Eye (tissue), 1 donor: Measurements from ENCODE around the gene MISP.

Source experiments
- DNase-seq: peaks from one replicate; pipeline ENCODE4 v3.0.0-alpha.2; 2015

Gene MISP

DNA sequence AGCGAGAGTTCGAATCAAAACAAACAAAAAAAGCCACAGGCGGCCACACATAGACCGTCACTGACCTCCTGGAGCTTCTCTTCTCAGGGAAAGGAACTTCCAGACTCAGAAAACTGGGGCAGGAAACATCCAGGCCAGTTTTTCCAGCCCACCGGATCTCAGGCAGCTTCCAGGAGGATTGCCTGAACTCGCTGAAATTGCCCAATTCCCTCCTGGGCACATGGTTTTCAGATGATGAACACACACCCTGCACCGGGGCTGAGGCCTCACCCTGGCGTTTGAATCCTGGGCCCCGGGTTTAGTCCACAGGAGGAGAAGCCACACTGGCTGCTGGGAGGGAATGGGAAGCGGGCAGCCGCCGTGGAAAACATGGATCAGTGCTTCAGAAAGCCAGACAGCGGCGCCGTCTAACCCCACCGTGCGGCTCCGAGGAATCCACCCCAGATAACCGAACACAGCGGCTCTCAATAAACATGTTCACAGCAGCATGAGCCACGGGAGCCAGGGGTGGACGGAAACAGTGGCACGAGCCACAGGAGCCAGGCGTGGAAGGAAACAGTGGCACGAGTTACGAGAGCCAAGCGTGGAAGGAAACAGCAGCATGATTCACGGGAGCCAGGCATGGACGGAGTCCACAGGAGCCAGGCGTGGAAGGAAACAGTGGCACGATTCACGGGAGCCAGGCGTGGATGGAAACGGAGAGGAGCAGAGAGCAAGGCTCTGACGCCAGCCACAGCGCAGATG lies 28.2 kb downstream of the MISP start:
- DNase-seq: peak; percentile 83

DNA sequence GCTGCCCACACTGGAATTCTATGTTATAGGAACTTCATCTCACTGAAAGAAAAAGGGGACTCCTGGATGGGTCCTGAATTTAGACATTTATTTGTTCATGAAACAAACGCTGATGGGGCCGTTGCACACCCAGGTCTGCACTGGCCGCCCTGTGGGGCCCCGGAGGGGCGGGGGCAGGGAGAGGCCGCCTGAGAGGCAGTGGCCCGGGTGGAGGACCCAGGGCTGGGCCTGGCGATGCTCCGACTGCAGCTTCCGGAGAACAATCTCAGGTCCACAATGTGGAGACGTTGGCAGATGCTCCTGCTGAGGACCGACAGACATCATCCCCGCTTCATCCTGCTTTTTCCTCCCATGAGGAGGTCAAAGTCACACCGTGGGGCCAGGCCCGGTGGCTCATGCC lies 30.0 kb downstream of the MISP start:
- no peak for DNase-seq

DNA sequence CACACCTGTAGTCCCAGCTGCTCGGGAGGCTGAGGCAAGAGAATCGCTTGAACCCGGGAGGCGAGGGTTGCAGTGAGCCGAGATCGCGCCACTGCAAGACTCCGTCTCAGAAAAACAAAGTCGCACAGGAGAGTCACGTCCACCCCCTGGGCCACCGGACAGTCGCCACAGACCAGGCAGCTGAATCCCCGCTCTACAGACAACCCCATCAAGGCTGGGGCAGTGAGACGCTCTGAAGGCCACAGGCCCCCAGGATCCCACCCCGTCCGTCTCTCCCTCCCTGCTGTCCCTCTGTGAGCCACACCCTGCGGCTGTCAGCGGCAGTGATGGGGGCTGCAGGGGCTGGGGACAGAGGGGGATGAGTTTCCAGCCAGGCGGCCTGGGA lies 30.9 kb downstream of the MISP start:
- no peak for DNase-seq

DNA sequence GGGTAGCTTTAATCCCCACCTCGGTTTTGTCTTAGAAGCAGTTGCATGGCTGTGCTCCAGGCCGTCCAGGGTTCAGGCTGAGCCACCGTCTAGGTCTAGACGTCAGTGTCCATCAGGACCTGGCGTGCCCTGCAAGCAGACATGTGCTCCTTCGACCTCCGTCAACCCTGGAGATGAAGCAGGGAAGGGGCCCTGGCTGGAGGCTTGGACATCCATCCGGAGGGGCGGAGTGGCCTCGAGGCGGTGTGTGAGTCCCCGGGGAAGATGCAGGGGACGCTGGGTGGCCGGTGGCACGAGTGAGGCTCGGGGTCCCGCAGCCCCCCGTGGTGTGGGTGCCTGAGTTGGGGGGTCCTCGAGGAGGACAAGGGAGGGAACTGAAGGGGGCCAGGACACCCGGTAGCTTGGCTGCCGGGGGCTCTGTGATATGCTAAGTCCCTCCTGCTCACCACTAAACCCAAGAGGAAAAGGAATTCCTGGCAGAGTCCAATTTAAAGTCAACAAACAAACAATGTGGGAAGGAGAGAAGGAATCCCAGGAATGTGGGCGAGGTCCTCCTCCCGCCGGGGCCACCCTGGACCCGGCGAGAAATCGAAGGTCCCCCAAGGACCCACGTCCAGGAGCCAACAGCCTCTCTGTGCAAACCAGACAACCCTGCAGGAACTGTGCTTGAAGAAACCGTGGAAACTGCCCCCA lies 31.4 kb downstream of the MISP start:
- DNase-seq: peak; percentile 58

DNA sequence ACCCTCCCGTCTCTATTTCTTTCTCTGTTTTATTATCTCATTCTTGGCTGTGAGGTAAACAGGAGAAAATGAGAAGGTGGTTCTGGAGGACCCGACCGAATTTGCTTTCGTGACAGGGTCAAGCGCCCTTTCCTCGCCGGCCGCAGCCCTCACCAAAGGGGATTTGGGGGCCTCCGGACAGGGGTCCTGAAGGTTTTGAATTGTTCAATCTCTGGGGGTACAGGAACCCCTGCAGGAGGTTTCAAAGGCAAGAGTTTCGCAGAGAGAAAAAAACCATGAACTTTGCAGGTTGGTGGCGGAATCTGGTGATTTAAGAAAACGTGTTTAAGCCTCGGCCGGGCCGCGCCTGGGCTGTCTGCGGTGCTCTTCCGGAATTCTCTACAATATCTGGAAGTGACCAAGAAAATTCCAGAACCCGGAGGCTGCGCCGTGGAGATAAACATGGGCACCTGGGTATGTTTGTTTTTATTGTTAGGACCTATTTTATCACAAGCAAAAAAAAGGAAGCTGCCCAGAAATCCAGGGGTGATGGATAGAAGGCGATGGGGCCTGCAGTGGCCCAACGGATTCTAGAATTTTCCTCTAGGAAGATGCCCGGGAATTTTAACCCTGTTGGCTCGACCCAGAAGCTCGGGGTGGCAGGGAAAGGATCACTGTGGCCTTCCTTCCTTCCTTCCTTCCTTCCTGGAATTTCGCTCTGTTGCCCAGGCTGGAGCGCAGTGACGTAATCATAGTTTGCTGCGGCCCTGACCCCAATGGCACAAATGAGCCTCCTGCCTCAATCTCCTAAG lies 32.2 kb downstream of the MISP start:
- peak; percentile 18 for DNase-seq

DNA sequence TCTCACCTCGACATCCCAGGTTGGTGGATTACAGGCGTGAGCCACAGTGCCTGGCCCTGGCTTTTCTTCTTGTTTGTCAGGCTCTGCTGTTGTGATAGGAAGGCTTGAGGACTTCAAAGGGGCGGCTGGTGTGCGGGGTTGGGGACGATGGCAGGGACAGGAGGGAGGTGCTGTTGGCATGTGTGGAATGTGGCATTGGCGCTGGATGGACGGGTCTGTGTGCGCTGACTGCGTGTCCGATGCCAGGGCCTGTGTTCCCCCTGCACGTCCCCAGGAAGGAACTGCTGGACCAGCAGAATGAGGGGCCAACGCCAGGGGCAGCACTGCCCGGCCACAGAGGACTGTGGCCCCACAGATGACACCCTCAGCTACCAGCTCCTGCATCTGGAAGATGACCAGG lies 33.6 kb downstream of the MISP start:
- DNase-seq: no peak

DNA sequence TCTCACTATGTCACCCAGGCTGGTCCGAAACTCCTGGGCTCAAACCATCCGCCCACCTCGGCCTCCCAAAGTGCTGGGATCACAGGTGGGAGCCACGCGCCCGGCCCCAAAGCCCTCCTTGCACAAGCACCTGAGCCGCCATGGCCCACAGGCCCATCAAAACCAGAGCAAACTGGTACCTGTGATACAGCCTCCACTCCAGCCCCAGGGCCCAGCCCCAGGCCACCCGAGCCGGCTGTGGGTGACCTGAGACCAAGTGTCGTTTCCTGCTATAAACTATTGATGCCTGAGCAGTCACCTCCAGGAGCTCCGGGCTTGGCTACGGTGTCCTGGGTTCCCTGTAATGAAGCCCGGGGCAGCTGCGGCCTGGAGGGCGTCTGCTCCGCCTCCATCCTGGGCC lies 36.6 kb downstream of the MISP start:
- no peak for DNase-seq

DNA sequence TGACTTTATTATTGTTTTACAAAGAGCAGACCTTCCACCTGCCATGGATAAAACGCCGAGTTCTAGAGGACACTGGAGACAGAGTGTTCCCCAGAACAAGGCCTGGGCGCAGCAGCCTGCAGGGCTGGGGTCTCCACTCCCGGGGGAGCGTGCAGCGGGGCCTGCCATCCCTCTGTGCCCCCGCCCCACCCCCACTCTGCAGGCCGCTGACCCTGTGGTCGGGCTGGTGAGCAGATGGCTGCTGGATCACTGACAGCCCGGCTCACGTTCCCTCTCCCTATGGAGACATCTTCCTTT lies 37.7 kb downstream of the MISP start:
- no peak for DNase-seq

DNA sequence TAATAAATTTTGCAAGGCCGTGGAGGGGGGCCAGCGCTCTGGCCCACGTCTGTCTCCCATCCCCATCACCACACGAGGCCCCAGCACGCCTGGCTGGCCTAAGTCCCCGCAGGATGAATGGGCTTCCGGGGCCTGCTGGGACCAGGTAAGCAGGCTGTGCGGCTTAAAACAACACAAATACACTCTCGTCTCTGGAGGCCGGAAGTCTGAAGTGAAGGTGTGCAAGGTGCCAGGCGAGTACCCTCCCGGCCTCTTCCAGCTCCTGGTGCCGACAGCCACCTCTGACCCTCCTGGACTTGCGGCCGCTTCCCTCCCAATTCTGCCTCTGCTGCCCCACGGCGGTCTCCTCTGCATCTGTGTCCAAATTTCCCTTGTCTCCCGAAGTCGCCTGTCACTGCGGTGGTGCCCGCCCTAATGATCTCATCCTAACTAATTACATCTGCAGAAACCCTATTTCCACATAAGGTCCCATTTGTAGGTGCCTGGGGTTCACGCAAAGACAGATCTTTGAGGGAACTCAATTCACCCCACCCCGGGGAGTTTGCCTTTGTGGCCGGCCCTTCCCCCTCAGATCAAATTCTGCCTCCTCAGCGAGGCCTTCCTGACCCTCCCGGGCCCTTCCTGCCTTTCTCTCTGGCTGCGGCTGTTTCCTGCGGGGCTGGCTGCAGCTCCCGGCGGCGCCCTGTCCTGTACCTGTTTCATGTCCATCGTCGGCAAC lies 38.2 kb downstream of the MISP start:
- DNase-seq: peak; percentile 76

DNA sequence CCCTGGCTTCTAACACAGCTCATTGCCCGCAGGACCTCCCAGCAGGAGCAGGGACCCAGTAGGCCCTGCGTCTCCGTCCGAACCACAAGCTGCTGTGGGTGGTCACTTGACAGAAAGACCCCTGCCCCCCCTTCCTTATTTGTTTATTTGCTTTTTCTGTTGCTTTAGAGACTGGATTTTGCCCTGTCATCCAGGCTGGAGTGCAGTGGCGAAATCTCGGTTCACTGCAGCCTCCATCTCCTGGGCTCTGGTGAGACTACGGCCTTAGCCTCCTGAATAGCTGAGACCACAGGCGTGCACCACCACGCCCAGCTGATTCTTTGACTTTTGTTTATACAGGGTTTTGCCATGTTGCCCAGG lies 38.8 kb downstream of the MISP start:
- DNase-seq: no peak

DNA sequence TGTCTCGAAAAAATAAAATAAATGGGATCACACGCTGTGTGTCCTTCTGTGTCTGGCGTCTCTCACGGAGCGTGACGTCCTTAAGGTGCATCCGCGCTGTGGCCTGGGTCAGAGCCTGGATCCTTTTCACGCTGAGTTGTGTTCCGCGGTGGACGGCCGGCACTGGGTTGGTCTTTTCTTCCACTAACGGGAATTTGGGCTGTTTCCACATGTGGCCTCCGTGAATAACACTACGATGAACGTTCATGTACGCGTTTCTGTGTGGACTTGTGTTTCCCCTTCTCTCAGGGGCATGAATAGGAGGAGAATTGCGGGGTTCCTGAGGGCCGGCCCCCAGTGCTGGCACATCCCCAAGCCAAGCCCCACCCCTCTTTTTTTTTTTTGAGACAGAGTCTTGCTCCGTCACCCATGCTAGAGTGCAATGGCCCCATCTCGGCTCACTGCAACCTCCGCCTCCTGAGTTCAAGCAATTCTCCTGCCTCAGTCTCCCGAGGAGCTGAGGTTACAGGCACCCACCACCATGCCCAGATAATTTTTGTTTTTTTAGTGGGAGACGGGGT lies 40.2 kb downstream of the MISP start:
- no peak for DNase-seq

DNA sequence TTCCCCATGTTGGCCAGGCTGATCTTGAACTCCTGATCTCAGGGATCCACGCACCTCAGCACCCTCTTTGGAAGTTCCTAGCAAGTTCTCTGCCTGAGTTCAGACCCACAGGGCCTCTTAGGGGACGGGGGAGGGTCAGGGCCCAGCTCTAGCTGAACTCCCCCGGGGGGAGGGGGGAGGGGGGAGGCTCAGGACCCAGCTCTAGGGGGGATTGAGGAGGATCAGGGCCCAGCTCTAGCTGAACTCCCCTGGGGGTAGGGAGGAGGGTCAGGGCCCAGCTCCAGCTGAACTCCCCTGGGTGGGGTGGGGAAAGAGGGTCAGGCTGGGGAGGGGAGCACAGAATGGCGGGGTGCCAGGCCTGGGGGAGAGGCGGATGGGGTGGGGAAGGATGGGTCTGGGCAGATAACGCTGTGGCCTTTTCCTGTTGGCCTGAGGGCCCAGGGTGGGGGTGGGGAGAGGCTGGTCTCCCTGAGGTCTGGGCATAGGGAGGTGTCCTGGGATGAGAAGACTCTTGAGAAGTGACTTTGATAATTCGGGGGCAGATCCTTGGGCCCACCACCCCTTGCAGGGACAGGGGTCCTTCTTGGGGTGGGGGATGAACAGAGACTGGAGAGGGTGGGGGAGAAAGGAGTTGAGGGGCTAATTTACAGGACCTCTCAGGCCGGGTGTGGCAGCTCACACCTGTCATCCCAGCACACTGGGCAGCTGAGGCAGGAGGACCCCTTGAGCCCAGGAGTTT lies 40.8 kb downstream of the MISP start:
- DNase-seq: no peak

DNA sequence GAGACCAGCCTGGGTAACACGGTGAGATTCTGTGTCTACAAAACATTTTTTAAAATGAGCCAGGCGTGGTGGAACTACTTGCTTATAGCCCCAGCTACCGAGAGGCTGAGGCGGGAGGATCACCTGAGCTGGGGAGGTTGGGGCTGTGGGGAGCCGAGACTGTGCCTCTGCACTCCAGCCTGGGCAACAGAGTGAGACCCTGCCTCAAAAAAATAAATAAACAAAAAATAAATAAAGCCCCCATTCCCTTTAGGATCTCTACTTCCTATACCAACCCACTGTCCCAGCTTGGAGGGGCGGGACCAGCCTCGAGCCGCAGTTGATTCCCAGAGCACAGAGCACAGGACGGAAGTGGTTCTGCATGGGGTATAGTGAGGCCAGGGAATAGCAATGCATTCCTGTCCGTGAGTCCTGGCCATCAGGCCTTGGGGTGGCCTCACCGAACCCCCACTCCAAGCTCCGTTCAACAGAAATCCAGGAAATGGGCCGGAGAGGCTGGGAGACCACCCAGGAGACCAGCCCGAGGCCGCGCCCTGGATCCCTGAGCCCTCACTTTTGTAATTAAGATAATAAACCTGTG lies 41.5 kb downstream of the MISP start:
- no peak for DNase-seq

DNA sequence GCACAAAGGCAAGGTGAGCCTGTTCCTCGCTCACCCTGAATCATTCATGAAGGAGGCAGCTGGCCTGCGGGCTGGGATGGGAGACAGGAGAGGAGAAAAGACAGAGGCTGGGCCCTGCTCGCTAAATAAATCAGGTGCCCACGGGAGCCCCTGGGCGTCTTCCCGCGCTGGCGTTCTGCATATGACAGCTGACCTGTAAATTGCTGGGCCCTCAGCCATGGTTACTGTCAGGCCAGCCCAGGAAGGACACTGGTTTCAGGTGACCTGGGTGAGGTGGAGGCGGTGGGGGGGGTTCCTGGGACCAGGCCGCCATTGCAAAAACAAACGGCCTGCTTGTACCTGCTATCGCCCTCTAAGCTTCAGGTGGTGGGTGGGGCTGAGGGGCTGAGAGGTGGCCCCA lies 42.9 kb downstream of the MISP start:
- no peak for DNase-seq

DNA sequence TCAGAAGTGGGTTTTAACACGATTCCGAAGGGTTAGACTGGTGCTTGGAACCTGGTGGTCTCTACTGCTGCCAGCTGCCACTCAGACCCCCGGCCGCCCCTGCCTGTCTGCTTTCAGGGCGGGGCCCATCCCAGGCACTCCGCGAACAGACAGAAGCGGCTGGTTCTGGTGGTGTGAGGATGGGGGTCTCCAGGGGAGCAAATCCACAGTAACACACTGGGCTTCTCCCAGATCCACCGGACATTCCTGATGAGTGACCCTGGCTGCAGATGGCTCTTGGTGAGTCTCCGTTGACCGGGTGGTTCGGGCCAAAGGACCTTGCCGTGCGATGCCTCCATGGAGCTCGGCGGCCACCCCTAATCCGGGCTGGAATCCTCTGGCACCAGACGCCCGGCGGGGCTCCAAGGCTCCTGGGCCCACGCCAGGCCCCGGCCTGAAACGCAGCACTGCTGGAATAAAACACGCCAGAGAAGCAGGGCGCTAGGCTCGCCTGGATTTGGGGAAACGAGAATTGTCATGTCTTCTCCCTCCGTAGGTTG lies 44.2 kb downstream of the MISP start:
- no peak for DNase-seq

DNA sequence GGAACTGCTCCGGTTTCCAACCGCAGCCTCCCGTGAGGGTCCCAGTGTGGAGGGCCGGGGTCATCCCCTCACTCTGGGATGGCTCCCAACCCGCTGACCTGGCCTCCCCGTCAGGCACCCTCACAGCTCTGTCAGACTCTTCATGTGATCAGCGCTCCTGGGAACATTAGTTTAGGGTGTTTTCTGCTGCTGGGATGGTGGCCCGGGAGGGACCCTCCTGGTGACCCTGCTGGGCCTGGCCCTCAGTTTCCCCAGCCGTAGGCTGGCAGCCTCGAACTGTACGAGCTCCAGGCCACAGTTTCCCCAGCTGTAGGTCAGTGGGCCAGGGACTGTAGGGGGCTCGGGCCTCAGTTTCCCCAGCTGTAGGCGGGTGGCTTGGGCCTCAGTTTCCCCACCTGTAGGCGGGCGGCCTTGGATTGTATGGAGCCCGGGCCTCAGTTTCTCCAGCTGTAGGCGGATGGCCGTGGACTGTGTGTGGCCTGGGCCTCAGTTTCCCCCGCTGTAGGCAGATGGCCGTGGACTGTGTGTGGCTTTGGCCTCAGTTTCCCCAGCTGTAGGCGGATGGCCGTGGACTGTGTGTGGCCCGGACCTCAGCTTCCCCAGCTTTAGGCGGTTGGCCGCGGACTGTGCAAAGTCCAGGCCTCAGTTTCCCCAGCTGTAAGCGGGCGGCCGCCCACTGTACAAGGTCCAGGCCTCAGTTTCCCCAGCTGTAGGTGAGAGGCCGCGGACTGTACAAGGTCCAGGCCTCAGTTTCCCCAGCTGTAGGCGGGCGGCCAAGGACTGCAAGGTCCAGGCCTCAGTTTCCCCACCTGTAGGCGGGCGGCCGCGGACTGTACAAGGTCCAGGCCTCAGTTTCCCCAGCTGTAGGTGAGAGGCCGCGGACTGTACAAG lies 45.0 kb downstream of the MISP start:
- DNase-seq: no peak

DNA sequence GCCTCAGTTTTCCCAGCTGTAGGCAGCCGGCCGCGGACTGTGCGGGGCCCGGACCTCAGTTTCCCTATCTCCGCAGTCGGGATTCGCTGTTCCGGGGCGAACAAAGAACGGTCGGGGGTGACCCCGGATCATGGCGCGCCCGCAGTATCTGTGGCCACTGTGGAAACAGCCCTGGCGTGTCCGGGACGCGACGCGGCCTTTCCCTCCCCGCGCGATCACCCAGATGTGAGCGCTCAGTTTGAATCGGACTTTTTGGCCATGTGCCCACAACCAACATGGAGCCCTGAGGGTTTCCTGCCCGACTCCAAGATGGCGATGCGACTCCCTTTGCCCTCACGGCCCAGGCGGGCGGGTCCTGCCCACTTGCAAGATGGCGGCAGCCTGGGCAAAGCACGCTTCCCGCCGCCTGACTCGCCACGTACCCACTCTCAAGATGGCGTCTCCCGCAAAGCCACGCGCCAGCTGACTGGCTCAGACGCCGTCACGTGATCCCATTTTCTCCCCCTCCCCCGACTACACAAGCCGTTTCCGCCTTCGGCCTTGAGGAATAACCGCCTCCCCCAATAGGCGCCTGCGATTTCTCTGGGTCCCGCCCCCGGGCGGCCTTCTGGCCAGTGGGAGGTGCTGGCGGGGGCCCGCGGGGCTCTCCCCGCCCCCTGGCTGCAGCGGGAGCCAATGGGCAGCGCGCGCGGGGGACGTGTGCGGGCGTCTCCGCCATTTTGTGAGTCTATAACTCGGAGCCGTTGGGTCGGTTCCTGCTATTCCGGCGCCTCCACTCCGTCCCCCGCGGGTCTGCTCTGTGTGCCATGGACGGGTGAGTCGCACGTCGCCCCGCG lies 46.0 kb downstream of the MISP start, which contains the start of gene PTBP1:
Gene PTBP1 (plus strand): TSS at position 761 of the 836 bp plus-strand sequence. CDS start 46 bp downstream, at position 807.
- DNase-seq: peak; percentile 100

DNA sequence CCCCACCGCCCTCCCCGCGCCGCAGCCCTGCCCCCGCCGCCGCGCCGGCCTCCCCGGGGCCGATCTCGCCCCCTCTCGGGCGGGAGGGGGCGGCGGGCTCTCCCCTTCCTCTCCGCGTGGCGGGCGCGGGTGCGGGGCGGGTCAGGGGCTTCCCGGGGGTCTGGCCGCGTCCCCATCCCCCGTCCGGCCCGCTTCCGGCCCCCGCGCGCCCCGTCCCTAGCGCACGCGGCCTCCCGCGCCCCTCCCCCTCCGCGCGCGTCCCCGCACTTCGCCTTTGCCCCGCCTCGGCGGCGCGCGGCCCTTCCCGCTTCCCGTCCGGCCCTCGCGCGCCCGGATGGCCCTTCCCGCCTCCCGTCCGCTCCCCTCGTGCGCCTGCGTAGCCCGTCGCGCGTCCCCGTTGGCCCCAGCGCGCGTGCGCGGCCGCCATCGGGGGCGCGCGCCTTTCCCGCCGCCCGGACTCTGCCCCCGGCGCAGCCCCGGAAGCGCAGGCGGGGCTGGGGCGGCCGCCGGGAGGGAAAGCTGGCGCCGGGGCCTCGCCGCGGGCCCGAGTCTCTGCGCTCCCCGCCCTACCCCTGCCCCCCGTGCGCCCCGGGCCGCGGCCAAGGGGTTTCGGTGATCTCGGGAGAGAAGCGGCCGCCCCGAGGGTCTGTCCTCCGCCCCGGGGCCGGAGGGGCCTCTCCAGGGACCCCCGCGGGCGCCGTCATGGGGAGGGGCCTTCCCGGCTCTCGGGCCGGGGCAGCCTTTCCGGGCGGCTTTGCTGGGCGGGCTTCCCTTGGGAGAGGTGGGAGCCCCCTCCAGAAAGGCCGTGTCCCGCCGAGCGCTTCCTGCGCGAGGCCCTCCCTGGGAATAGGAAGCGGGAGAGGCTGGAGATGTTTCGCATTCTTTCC lies 46.9 kb downstream of the MISP start:
- peak; percentile 96 for DNase-seq
